ENCODE results near the gene SP7. TPM values are rescaled to one million over a fixed set of nuclear protein-coding genes. Genes with fewer than 3 reads are reported as not detected.
A peak's percentile ranks its signal among the peaks of the same experiment; 100 is the strongest.

The SP7 gene
- total and polyA plus RNA-seq, 9 of the 15 experiments (the other 6 are each of a cell fraction or from before 2014, with no cell fraction given): 0.04 TPM; not detected in 8

DNA sequence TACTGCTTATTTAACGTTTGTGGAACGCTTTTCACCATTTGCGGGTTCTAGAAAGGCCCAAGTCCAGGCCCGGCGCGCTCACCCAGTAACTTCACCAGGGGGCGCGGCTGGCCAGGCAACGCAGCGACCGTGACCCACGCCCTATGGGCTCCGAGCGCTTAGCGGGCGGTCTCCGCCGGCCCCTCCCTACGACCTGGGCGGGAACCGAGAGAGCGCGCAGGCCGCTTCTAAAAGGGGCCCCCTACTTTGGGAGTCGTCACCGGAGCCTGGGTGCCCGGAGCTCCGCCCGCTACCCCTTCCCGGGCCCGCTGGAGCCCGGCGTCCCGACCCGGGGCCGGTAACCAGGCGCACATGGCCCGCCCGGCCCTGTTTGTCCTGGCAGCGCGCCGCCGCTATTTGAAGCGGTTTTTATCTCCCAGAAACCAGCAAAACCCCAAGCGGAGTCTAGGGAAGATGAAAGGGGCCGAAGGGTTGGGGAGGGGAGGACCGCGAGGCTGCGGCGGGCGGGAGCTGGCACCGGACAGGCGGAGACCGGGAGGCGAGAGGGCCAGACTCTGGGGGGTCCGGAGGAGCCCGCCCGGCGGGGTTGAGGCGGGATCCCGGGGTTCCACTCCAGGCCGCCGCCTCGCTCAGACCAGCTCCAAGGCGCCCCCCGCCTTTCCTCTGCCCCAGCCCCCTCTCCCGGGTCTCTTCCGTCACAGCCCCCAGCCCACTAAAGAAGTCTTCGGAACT is 11.2 kb downstream of the SP7 start (continued):
- TF ChIP-seq, protein P1, sequence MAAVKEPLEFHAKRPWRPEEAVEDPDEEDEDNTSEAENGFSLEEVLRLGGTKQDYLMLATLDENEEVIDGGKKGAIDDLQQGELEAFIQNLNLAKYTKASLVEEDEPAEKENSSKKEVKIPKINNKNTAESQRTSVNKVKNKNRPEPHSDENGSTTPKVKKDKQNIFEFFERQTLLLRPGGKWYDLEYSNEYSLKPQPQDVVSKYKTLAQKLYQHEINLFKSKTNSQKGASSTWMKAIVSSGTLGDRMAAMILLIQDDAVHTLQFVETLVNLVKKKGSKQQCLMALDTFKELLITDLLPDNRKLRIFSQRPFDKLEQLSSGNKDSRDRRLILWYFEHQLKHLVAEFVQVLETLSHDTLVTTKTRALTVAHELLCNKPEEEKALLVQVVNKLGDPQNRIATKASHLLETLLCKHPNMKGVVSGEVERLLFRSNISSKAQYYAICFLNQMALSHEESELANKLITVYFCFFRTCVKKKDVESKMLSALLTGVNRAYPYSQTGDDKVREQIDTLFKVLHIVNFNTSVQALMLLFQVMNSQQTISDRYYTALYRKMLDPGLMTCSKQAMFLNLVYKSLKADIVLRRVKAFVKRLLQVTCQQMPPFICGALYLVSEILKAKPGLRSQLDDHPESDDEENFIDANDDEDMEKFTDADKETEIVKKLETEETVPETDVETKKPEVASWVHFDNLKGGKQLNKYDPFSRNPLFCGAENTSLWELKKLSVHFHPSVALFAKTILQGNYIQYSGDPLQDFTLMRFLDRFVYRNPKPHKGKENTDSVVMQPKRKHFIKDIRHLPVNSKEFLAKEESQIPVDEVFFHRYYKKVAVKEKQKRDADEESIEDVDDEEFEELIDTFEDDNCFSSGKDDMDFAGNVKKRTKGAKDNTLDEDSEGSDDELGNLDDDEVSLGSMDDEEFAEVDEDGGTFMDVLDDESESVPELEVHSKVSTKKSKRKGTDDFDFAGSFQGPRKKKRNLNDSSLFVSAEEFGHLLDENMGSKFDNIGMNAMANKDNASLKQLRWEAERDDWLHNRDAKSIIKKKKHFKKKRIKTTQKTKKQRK (IDR thresholded peaks at IDR 0.05; ENCODE audit: borderline replicate concordance, low read depth, low read length): no peak
- peak; percentile 98 for TF ChIP-seq POLR2G (IDR thresholded peaks at IDR 0.05; ENCODE audit: low read depth, low read length)
- TF ChIP-seq SUPT5H (IDR thresholded peaks at IDR 0.05): peak; percentile 74
- 0 out of 4 replicates have a peak, but pooled peaks of 1 of the 2 experiments have one; percentile 45 for TF ChIP-seq TRIM24 (IDR thresholded peaks at IDR 0.05)
- TF ChIP-seq PCBP1 (IDR thresholded peaks at IDR 0.05; ENCODE audit: low read depth, low read length, poor library complexity, severe bottlenecking): peak; percentile 79
- TF ChIP-seq TEAD4 (IDR thresholded peaks at IDR 0.05; ENCODE audit: low read length): no peak
- TF ChIP-seq TEAD4 (CRISPR knock-in tag; IDR thresholded peaks at IDR 0.05; ENCODE audit: borderline replicate concordance): no peak
- no peak for TF ChIP-seq ELK1 (CRISPR knock-in tag; IDR thresholded peaks at IDR 0.05)
- TF ChIP-seq NCOA6 (IDR thresholded peaks at IDR 0.05): no peak
- peak in 1 of 2 experiments; percentile 21; a peak in 2 of 4 replicates for TF ChIP-seq TEAD1 (CRISPR knock-in tag; IDR thresholded peaks at IDR 0.05)
- 0 out of 2 replicates have a peak, but pooled peaks have one; percentile 36 for TF ChIP-seq ZBTB1 (CRISPR knock-in tag; IDR thresholded peaks at IDR 0.05; ENCODE audit: borderline replicate concordance, low read depth)
- TF ChIP-seq CXXC5 (CRISPR knock-in tag; IDR thresholded peaks at IDR 0.05): peak; percentile 93
- peak; percentile 49 for TF ChIP-seq NFIC (IDR thresholded peaks at IDR 0.05)
- peak; percentile 17 for TF ChIP-seq BRD9 (IDR thresholded peaks at IDR 0.05; ENCODE audit: low read depth, partially characterized antibody)
- no peak; the same call in 1 of the 2 replicates for TF ChIP-seq ZNF263 (CRISPR knock-in tag; IDR thresholded peaks at IDR 0.05; ENCODE audit: borderline replicate concordance)
- TF ChIP-seq, protein P2, sequence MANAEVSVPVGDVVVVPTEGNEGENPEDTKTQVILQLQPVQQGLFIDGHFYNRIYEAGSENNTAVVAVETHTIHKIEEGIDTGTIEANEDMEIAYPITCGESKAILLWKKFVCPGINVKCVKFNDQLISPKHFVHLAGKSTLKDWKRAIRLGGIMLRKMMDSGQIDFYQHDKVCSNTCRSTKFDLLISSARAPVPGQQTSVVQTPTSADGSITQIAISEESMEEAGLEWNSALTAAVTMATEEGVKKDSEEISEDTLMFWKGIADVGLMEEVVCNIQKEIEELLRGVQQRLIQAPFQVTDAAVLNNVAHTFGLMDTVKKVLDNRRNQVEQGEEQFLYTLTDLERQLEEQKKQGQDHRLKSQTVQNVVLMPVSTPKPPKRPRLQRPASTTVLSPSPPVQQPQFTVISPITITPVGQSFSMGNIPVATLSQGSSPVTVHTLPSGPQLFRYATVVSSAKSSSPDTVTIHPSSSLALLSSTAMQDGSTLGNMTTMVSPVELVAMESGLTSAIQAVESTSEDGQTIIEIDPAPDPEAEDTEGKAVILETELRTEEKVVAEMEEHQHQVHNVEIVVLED (CRISPR knock-in tag; IDR thresholded peaks at IDR 0.05): peak; percentile 43; the same call in 1 of the 2 replicates
- TF ChIP-seq CREB1 (IDR thresholded peaks at IDR 0.05): 0 out of 2 replicates have a peak, but pooled peaks have one; percentile 33
- TF ChIP-seq CREB1 (CRISPR knock-in tag; IDR thresholded peaks at IDR 0.05): no peak
- TF ChIP-seq DPF2 (IDR thresholded peaks at IDR 0.05): 0 out of 2 replicates have a peak, but pooled peaks have one; percentile 20
- TF ChIP-seq SMARCB1 (IDR thresholded peaks at IDR 0.05; ENCODE audit: insufficient read length, low read depth): peak; percentile 2
- peak; percentile 60 for TF ChIP-seq FIP1L1 (IDR thresholded peaks at IDR 0.05; ENCODE audit: low read depth, low read length, poor library complexity, severe bottlenecking)
- TF ChIP-seq RHOXF2B (CRISPR knock-in tag; conservative IDR thresholded peaks at IDR 0.05): no peak
- TF ChIP-seq LCOR (CRISPR knock-in tag; IDR thresholded peaks at IDR 0.05): peak; percentile 22; the same call in 1 of the 2 replicates
- TF ChIP-seq RFX1 (IDR thresholded peaks at IDR 0.05): peak; percentile 46

Data from K562 (cell line).